A549 (cell line): Measurements from ENCODE around the gene TBC1D24. TPM values are rescaled to one million over a fixed set of nuclear protein-coding genes. Genes with fewer than 3 reads are reported as not detected.

Experiments
- ATAC-seq, 2 experiments: fragments of 200-7000 bp in 1 of 2; fragments of >200 bp in 1 of 2; cut with Nextera tagmentation in 1 of 2; cut with Tn5 transposase in 1 of 2; 3 replicates each; pipeline versions ENCODE4 v1.8.0 to v1.9.1; 2018 to 2020; ENCODE audit warnings: mild to moderate bottlenecking in 1 of 2, moderate library complexity in 1 of 2
- CTCF ChIA-PET: fragments of 300-600 bp; sonication (Branson Sonifier 250); formaldehyde crosslinking; extraction: SDS; loops from one replicate; lab custom pipeline; 2021; ENCODE audit warnings: antibody characterized with exemption, inconsistent platforms; lab: Yijun Ruan, JAX
- POLR2A ChIA-PET: fragments of 350-600 bp; formaldehyde crosslinking; extraction: SDS; loops from one replicate; lab custom pipeline; 2021; ENCODE audit warnings: antibody characterized with exemption, inconsistent platforms; lab: Yijun Ruan, JAX
- DNase-seq, 2 experiments: peaks; one replicate each; pipeline versions ENCODE4 v3.0.0 to v3.0.0-alpha.2; 2011 to 2016; ENCODE audit warnings: low read depth in 1 of 2, low spot score in 1 of 2
- FAIRE-seq: peaks from 2 replicates; lab custom pipeline; 2011; peaks lifted over from hg19 to GRCh38; lab: Jason Lieb, UNC
- H3K27ac ChIP-seq, 2 experiments: fragments of >200 bp; sonication (Bioruptor Twin); formaldehyde crosslinking; 3 replicates each; pipeline ENCODE4 v1.5.1; 2016 to 2017
- H3K4me1 ChIP-seq: fragments of >200 bp; sonication (Bioruptor Twin); formaldehyde crosslinking; 3 replicates; pipeline ENCODE4 v1.6.1; 2016
- H3K4me2 ChIP-seq: fragments of >200 bp; sonication (Bioruptor Twin); formaldehyde crosslinking; 3 replicates; pipeline ENCODE4 v1.6.1; 2016
- H3K4me3 ChIP-seq: fragments of >200 bp; sonication (Bioruptor Twin); formaldehyde crosslinking; 3 replicates; pipeline ENCODE4 v1.5.1; 2016
- H3K9me3 ChIP-seq: fragments of >200 bp; sonication (Bioruptor Twin); formaldehyde crosslinking; 3 replicates; pipeline ENCODE4 v1.6.1; 2016
- BHLHE40 ChIP-seq: IDR thresholded peaks from 2 replicates; pipeline ENCODE4 v1.6.1; 2012; ENCODE audit warnings: low read depth, low read length, inconsistent platforms
- CHD2 ChIP-seq: fragments of 150-350 bp; IDR thresholded peaks from 2 replicates; pipeline ENCODE4 v1.6.1; 2014; ENCODE audit warnings: low read length; ENCODE audit not compliant: partially characterized antibody
- CHD4 ChIP-seq: fragments of 200-600 bp; sonication (generic); IDR thresholded peaks from 2 replicates; pipeline ENCODE4 v1.6.1; 2016; ENCODE audit warnings: antibody characterized with exemption, mild to moderate bottlenecking, borderline replicate concordance
- FOSB ChIP-seq: fragments of 250-450 bp; sonication (Bioruptor Pico); IDR thresholded peaks from 2 replicates; pipeline ENCODE4 v1.5.0; 2020; ENCODE audit warnings: mild to moderate bottlenecking, moderate library complexity
- FOSL2 ChIP-seq, 2 experiments: fragments of 450-650 bp in 1 of 2; fragments of >200 bp in 1 of 2; sonication (Bioruptor Twin) in 1 of 2; formaldehyde crosslinking; IDR thresholded peaks; 2 replicates each; pipeline versions ENCODE4 v1.5.0 to v1.6.1; 2016 to 2020; ENCODE audit warnings: mild to moderate bottlenecking in 1 of 2, moderate library complexity in 1 of 2
- FOXS1 ChIP-seq: fragments of 250-450 bp; sonication (Bioruptor Pico); IDR thresholded peaks from 2 replicates; pipeline ENCODE4 v1.5.0; 2020; ENCODE audit warnings: mild to moderate bottlenecking, moderate library complexity
- HES2 ChIP-seq: fragments of >200 bp; sonication (Bioruptor Twin); formaldehyde crosslinking; IDR thresholded peaks from 2 replicates; pipeline ENCODE4 v1.6.1; 2016
- JUN ChIP-seq, 2 experiments: fragments of >200 bp; sonication (Bioruptor Twin); formaldehyde crosslinking; IDR thresholded peaks; 2 replicates in 1 of 2; 3 replicates in 1 of 2; pipeline ENCODE4 v1.6.1; 2016 to 2017
- MAFK ChIP-seq: fragments of 450-650 bp; IDR thresholded peaks from 2 replicates; pipeline ENCODE4 v1.6.1; 2014; ENCODE audit not compliant: partially characterized antibody
- MAZ ChIP-seq: fragments of 150-350 bp; IDR thresholded peaks from 2 replicates; pipeline ENCODE4 v1.6.1; 2014; ENCODE audit warnings: antibody characterized with exemption, low read depth, low read length, borderline replicate concordance
- RARB ChIP-seq: fragments of 250-450 bp; sonication (Bioruptor Pico); IDR thresholded peaks from 2 replicates; pipeline ENCODE4 v1.8.0; 2021; ENCODE audit warnings: mild to moderate bottlenecking, moderate library complexity
- REST ChIP-seq: fragments of 200-600 bp; sonication (generic); IDR thresholded peaks from 2 replicates; pipeline ENCODE4 v1.6.1; 2016; ENCODE audit warnings: antibody characterized with exemption, mild to moderate bottlenecking, moderate library complexity
- RNF2 ChIP-seq: fragments of 200-600 bp; sonication (generic); IDR thresholded peaks from 2 replicates; pipeline ENCODE4 v1.6.1; 2016; ENCODE audit warnings: low read depth, mild to moderate bottlenecking, antibody characterized with exemption, moderate library complexity, borderline replicate concordance
- SREBF2 ChIP-seq: fragments of 450-650 bp; IDR thresholded peaks from 2 replicates; pipeline ENCODE4 v1.6.1; 2014; ENCODE audit warnings: mild to moderate bottlenecking, moderate library complexity
- TFCP2L1 ChIP-seq: fragments of 250-450 bp; sonication (Bioruptor Pico); IDR thresholded peaks from 2 replicates; pipeline ENCODE4 v1.5.0; 2021; ENCODE audit warnings: mild to moderate bottlenecking
- TP53 ChIP-seq: fragments of 250-450 bp; sonication (Bioruptor Pico); IDR thresholded peaks from 2 replicates; pipeline ENCODE4 v1.5.0; 2021; ENCODE audit warnings: mild to moderate bottlenecking, moderate library complexity
- USF2 ChIP-seq: fragments of 450-650 bp; IDR thresholded peaks from 2 replicates; pipeline ENCODE4 v1.6.1; 2014; ENCODE audit warnings: antibody characterized with exemption
- WGBS: methylation state at CpG from one replicate; pipeline ENCODE4 v1.1.6; 2017; ENCODE audit errors: missing lambda C conversion rate; 5-methylcytosine and 5-hydroxymethylcytosine counted together
- polyA plus RNA-seq, 4 experiments: library from polyadenylated mRNA; depleted of rRNA in 3 of 4; stranded (reverse); fragments of >200 nt; fragmentation: RNase III in 1 of 4; extraction: RNeasy Plus Mini Kit Qiagen cat#74134 plus additional on column Dnase treatment in 1 of 4; gene quantifications; 2 replicates in 3 of 4; 3 replicates in 1 of 4; pipeline ENCODE4 v1.2.3, GENCODE V29; 2011 to 2017

TBC1D24 gene
- polyA plus RNA-seq, 2 of the 4 experiments (the other 2 are of a cell fraction): 4.2 to 7.3 TPM

GRCh38 chr16:2520097-2520783 is 45.3 kb downstream of the TBC1D24 start, which contains the start of gene AMDHD2 (continued):
- TF ChIP-seq FOXS1 (CRISPR knock-in tag) (no peak), RARB (CRISPR knock-in tag) (no peak), SREBF2 (no peak), TP53 (CRISPR knock-in tag) (no peak), FOSB (no peak), CHD4 (no peak), CHD2 (peak; percentile 62), JUN (IDR thresholded peaks at IDR 0.05) (peak; percentile 31 to 96; a peak in 4 of 5 replicates), FOSL2 (IDR thresholded peaks at IDR 0.05) (no peak), FOSL2 (CRISPR knock-in tag; IDR thresholded peaks at IDR 0.05) (peak; percentile 47), REST (peak; percentile 58), HES2 (no peak), TFCP2L1 (CRISPR knock-in tag) (peak; percentile 74; the same call in 1 of the 2 replicates), USF2 (peak; percentile 99), RNF2 (no peak), MAZ (0 out of 2 replicates have a peak, but pooled peaks have one; percentile 44)

- peak; percentile 8 to 45; a peak in 5 of 6 replicates for ATAC-seq
- H3K4me1 ChIP-seq: peaks cover 29% of the 10 kb centered on the region
- DNase-seq: no peak
- H3K9me3 ChIP-seq: no peaks in the 10 kb centered on the region
- H3K4me2 ChIP-seq: peak overlapping the region; percentile 87
- peak overlapping the region; percentile 71 to 96 for H3K27ac ChIP-seq
- ChIA-PET CTCF (interaction anchor here (0.5 to 3.6 kb wide), 3 partner anchors 9 to 24 kb away, joined by 3 to 13 read pairs (median 3); no protein-coding TSS in a partner anchor), POLR2A (interaction anchor here (1.2 to 2.8 kb wide), 2 partner anchors 11 to 366 kb away, joined by 4 to 21 read pairs; partner anchors contain the start of genes CEMP1 and TRAF7)
- no peak for FAIRE-seq
- TF ChIP-seq BHLHE40 (no peak), MAFK (peak; percentile 41)
- WGBS: 48% methylated on average over 24 of the region's 41 CpGs
- peak overlapping the region; percentile 58 for H3K4me3 ChIP-seq
Measured at GRCh38 chr16:2520784-2521531, 46.0 kb downstream of the TBC1D24 start.

GRCh38 chr16:2523801-2524231 is 48.9 kb downstream of the TBC1D24 start:
- FAIRE-seq (no peak), ATAC-seq (no peak), DNase-seq (no peak)
- H3K27ac ChIP-seq: no peak overlapping the region
- 92% methylated on average over 6 of the region's 6 CpGs for WGBS
- no peak overlapping the region for H3K4me3 ChIP-seq
- CTCF ChIA-PET: no interaction called here
- no peak for TF ChIP-seq HES2
- POLR2A ChIA-PET: no interaction called here
- H3K4me2 ChIP-seq: no peak overlapping the region
- H3K4me1 ChIP-seq: peaks cover 16% of the 10 kb centered on the region
- no peaks in the 10 kb centered on the region for H3K9me3 ChIP-seq
